GM12891 (cell line): ENCODE results near the gene MYCBPAP.

Experiments
- DNase-seq: peaks from one replicate; pipeline ENCODE4 v3.0.0; 2011; ENCODE audit warnings: low spot score; ENCODE audit not compliant: insufficient read length
- FAIRE-seq: peaks from 2 replicates; lab custom pipeline; 2011; peaks lifted over from hg19 to GRCh38; lab: Jason Lieb, UNC
- PAX5 ChIP-seq: IDR thresholded peaks from 2 replicates; pipeline ENCODE4 v1.6.1; 2011; ENCODE audit warnings: low read length, moderate library complexity, mild to moderate bottlenecking; ENCODE audit not compliant: insufficient read depth, severe bottlenecking
- POLR2A ChIP-seq: IDR thresholded peaks from 2 replicates; pipeline ENCODE4 v1.6.1; 2011; ENCODE audit warnings: low read depth, low read length, control low read depth
- POLR2AphosphoS5 ChIP-seq: IDR thresholded peaks from 2 replicates; pipeline ENCODE4 v1.6.1; 2011; ENCODE audit warnings: low read depth, low read length, control low read depth
- POU2F2 ChIP-seq: IDR thresholded peaks from 2 replicates; pipeline ENCODE4 v1.6.1; 2011; ENCODE audit warnings: low read depth, mild to moderate bottlenecking, control low read depth, low read length, moderate library complexity
- SPI1 ChIP-seq: IDR thresholded peaks from 2 replicates; pipeline ENCODE4 v1.6.1; 2011; ENCODE audit warnings: low read depth, low read length, control low read depth
- TAF1 ChIP-seq: IDR thresholded peaks from 2 replicates; pipeline ENCODE4 v1.6.1; 2011; ENCODE audit warnings: low read depth, low read length, control low read depth

MYCBPAP gene

DNA sequence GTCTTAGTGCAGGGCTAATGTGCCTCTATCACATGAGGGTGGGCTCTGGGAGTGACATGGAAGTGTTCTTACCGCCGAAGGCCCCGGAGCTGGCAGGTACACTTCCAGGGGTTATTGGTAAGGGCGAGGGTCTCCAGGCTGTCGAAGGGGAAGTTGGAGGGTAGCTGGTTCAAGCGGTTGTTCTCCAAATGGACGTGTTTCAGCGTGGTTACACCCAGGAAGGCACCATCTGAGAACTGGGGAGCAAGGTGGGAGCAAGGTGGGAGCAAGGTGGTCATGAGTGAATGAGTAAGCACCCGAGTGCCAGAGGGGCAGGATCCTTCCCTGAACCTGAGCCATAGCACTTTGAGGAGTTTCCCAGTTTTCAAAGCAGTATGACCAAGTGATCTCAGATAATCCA, 42.6 kb upstream of the MYCBPAP start:
- TF ChIP-seq POLR2AphosphoS5 = no peak
- no peak for TF ChIP-seq PAX5
- no peak for TF ChIP-seq SPI1
- TF ChIP-seq TAF1 = no peak
- TF ChIP-seq POLR2A = no peak
- no peak for TF ChIP-seq POU2F2
- DNase-seq (no peak), FAIRE-seq (no peak)

DNA sequence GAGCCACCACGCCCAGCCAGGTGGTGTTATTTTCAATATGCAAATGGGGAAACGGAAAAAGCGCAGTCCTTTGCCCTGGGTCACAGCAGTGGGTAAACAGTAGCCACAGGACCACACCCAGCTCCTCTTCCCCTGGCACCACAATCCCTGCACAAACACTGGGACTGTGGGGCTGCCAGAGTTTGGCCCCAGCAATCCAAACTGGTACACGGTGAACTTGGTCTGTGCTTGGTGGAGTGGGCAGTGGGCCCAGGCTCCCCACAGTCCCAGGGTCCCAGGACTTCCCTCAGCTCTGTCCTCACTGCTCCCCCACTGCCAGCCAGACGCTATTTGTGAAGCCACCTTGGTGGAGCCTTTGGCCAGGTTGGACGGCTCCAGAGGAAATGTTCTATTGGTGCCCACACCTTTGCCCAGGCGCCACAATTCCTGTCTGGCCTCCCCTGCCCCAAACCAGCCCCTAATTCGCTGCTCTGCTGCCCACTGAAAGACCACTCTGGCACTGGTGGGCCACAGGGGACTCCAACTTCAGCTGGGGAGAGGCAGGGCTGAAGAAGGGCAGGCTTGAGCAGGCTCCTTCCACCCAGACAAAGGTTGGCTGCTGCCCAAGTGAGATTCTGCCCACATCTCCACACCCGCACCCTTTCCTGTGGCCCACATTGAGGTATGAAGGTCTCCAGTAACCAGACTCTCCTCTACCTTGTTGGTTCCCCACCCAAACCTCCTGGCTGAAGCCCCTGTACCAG, 41.7 kb upstream of the MYCBPAP start:
- DNase-seq (no peak), FAIRE-seq (no peak)
- TF ChIP-seq PAX5 = no peak
- no peak for TF ChIP-seq TAF1
- TF ChIP-seq POLR2A = no peak

DNA sequence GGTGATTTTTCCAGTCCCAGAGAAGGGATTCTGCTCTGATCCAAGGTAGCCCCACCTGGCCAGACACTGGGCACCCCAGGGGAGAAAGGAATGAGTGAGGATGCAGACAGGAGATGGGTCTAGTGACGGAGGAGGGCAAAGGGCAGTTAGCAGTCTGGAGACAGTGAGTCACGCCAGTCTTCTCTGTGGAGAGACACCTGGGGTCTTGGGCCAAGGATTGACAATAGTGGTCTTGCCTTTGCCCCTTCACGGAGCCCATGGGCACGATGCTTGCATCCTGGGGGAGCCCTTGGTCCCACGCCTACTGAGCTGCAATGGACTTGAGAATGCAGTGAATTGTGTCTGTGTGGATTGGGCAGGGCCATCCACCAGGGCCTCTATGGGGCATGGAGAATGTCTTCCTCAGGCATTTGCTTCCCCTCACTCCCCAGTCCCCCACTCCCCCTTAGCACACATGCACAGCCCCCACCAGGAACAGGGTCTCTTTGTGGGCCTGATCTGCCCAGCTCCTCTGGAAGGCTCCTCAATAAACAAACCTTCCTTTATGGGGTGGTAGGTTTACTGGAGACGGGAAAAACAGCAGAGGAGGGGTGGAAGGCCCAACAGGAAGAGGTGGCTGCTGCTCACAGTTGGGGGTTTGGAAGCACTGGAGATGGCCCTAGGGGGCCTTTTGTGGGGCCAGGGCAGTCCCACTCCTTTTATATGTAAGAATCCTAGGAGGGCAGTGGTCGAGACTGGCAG, 41.0 kb upstream of the MYCBPAP start:
- no peak for TF ChIP-seq TAF1
- FAIRE-seq (no peak), DNase-seq (no peak)

DNA sequence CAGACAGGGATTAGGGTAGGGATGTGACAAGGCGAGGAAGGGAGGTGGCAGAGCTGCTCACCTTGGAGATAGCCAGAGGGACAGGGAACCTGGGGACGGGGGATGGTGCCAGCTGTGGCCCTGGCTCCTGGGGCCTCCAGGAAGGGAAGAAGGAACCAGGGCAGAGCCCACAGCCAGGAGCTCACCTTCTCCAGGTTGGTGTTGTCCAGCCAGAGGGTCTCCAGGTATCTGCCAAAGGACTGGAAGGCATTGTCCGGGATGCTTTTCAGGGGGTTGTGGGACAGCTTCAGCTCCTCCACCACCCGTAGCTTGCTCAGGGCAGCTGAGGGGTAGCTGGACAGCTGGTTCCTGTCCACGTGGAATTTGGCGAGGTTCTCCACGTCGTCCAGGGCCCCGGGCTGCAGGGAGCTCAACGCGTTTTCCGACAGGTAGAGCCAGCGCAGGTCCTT, 40.4 kb upstream of the MYCBPAP start:
- no peak for TF ChIP-seq SPI1
- no peak for TF ChIP-seq POU2F2
- TF ChIP-seq POLR2AphosphoS5 = no peak
- TF ChIP-seq TAF1 = no peak
- no peak for TF ChIP-seq POLR2A
- no peak for TF ChIP-seq PAX5
- FAIRE-seq (no peak), DNase-seq (no peak)

DNA sequence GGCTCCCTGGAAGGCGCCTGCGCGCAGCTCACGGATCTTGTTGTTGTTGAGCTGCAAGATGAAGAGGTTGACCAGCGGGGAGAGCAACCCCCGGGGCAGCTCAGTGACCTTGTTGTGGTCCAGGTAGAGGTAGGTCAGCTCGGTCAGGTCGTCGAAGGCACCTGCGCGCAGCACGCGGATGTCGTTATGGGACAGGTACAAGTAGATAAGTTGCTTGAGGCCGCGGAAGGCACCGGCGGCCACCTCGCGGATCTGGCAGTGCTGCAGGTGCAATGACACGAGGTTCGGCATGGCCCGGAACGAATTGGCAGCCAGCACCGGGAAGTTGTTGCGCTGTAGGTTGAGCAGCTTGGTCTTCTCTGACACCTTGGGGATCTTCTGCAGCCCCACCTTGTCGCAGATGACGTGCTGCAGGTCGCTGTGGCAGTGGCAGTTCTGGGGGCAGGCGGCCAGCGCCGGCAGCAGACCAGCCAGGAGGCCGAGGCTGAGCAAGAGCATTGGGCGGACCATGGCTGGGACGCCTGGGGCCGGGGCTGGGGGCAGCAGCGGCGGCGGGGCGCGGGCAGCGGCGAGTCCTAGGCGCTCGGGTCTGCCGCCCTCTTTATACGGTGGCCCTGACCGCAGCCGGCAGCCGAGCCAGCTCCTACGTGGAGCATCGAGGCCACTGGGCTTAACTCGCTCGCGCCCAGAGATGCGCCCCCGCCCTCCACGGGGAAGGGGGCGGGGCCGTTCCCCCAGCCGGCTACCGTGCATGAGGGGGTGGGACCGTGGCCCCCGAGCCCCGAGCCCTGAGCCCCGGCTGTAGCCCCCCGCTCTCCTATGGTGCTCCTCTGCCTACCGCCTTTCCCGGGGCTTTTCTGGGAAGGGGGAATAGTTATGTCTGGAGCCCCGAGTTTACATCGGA, 39.7 kb upstream of the MYCBPAP start, which contains the start of gene CHAD:
CHAD (minus strand) TSS at position 577 of the 904 bp plus-strand sequence; CDS start at position 510, 67 bp downstream.
- FAIRE-seq (peak; percentile 5), DNase-seq (no peak)
- no peak for TF ChIP-seq TAF1
- no peak for TF ChIP-seq POLR2A
- no peak for TF ChIP-seq POU2F2
- TF ChIP-seq PAX5 = no peak
- no peak for TF ChIP-seq POLR2AphosphoS5
- TF ChIP-seq SPI1 = no peak

DNA sequence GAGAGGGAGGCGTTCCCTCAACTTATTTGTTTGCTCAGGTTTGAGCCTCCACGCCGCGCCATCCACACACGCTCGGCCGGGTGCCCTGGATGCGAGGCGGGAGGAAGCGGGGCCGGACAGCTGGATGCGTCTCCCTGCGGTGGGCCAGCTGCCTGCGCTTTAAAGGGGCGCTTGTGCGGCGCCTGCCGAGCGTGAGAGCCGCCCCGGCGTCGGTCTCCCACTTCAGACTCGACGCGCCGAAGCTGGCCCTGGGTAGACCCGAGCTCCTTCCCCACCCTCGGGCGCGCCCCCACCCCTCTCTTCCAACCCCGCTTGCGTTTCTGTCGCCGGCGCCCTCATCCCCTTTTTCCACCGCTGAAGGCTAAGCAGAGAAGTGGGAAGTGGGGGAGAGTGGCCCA, 39.0 kb upstream of the MYCBPAP start:
- no peak for FAIRE-seq
- TF ChIP-seq SPI1 (no peak), POLR2A (no peak), PAX5 (no peak), TAF1 (no peak), POU2F2 (no peak), POLR2AphosphoS5 (no peak)
- no peak for DNase-seq

DNA sequence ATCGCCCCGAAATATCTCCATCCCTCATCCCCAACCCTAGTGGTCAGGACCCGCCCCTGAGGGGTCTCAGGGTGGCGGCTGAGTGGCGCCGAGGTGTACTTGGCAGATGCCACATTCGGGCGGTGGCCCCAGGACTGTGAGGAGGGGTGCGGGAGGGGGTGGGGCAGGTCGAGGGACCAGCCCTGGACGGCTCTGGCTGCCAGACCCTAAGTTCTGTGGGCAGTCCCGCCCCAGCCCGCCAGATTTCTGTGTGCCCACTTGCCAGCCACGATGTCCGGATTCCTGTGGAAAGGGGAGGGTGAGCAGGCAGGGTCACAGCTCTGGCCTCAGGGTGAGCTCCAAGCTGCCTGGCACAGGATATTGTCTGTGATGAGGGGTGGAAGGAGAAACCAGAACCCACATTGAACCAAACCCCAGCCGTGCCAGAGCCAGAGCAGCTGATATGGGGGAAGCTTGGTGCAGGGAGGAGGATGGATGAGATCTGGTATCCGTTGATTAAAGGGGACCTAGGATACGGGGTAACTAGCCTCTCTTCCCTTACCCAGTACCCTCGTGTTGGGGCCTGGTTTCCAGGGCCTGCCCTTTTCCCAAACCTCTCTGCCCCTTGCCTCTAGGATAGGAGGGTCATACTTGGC, 38.5 kb upstream of the MYCBPAP start:
- TF ChIP-seq TAF1 (no peak), PAX5 (no peak), POU2F2 (no peak), POLR2AphosphoS5 (no peak), SPI1 (no peak), POLR2A (no peak)
- no peak for DNase-seq
- no peak for FAIRE-seq

DNA sequence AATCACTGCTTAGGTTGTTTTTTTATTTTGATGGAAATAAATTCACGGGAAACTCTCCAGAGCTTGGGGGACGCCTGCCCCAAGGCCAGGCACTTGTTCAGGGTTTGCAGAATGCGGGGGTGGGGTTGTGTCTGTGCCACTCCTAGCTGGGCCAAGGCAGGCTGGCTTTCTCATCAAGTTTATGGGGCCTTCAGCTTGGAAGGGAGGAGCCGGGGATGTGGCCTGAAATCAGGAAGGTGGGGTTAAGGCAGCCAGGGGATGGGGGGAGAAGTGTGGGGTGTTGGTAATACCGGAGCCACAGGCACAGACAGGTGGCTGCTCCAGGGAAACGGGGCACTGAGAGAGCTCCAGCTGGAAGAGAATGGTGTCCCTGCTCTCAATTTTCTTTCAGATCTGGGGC, 37.8 kb upstream of the MYCBPAP start:
- TF ChIP-seq TAF1 (no peak), POLR2AphosphoS5 (no peak), PAX5 (no peak), POU2F2 (no peak), POLR2A (no peak), SPI1 (no peak)
- FAIRE-seq (no peak), DNase-seq (no peak)
